ENCODE data around the gene PTPN4. TPM values are rescaled to one million over a fixed set of nuclear protein-coding genes. Genes with fewer than 3 reads are reported as not detected.
"Not testable (repeated sequence)": the region's sequence is repeated elsewhere in the genome, so short reads cannot be mapped to it uniquely, and the experiment has no call there.

The PTPN4 gene
- total and polyA plus RNA-seq, 12 donors, result 5.2 to 56.5 (median 40.6) TPM

GRCh38 chr2:119794237-119794636, 34.5 kb downstream of the PTPN4 start:
- no peaks in the 10 kb centered on the region for H3K27me3 ChIP-seq
- TF ChIP-seq CTCF (IDR thresholded peaks at IDR 0.05) (no peak), POLR2A (IDR thresholded peaks at IDR 0.05) (no peak)
- no peak for DNase-seq
- no peak overlapping the region for H3K4me3 ChIP-seq
- H3K9me3 ChIP-seq (replicated peaks in 1 of 3), result peaks cover 0 to 13% (median 6%) of the 10 kb centered on the region in 3 donors
- no peaks in the 10 kb centered on the region for H3K4me1 ChIP-seq (replicated peaks in 1 of 2)
- intact Hi-C loops (cut with DNase I), result no loop called here
- H3K36me3 ChIP-seq (replicated peaks in 1 of 2), result no peaks in the 10 kb centered on the region
- 91 to 100% (median 94%) methylated on average over 6 to 9 of the region's 9 CpGs for WGBS, 4 donors
- H3K27ac ChIP-seq, result no peak overlapping the region

GRCh38 chr2:119795309-119796303, 35.9 kb downstream of the PTPN4 start:
- Histone ChIP-seq H3K4me3 (no peak overlapping the region), H3K27me3 (no peaks in the 10 kb centered on the region), H3K4me1 (replicated peaks in 1 of 2) (no peaks in the 10 kb centered on the region), H3K36me3 (replicated peaks in 1 of 2) (no peaks in the 10 kb centered on the region), H3K27ac (no peak overlapping the region), H3K9me3 (replicated peaks in 1 of 3) (peaks cover 0 to 9% (median under 1%) of the 10 kb centered on the region in 3 donors)
- no peak for DNase-seq
- intact Hi-C loops (cut with DNase I), result no loop called here
- 94 to 99% (median 97%) methylated on average over 5 to 22 of the region's 22 CpGs for WGBS, 4 donors
- no peak for TF ChIP-seq POLR2A (IDR thresholded peaks at IDR 0.05)
- TF ChIP-seq CTCF (IDR thresholded peaks at IDR 0.05), result no peak

GRCh38 chr2:119800376-119800902, 40.7 kb downstream of the PTPN4 start:
- H3K9me3 ChIP-seq (replicated peaks in 1 of 3), result no peaks in the 10 kb centered on the region
- no peaks in the 10 kb centered on the region for H3K4me1 ChIP-seq (replicated peaks in 1 of 2)
- DNase-seq, result no peak
- H3K36me3 ChIP-seq (replicated peaks in 1 of 2), result no peaks in the 10 kb centered on the region
- H3K27me3 ChIP-seq, result no peaks in the 10 kb centered on the region
- TF ChIP-seq CTCF (IDR thresholded peaks at IDR 0.05) (no peak), POLR2A (IDR thresholded peaks at IDR 0.05) (no peak)
- H3K4me3 ChIP-seq, result no peak overlapping the region
- no peak overlapping the region for H3K27ac ChIP-seq
- intact Hi-C loops (cut with DNase I), result no loop called here
- 83 to 98% (median 91%) methylated on average over 1 of the region's 1 CpG for WGBS, 4 donors

GRCh38 chr2:119801040-119801439, 41.3 kb downstream of the PTPN4 start:
- Histone ChIP-seq H3K36me3 (replicated peaks in 1 of 2) (no peaks in the 10 kb centered on the region), H3K27ac (no peak overlapping the region), H3K4me1 (replicated peaks in 1 of 2) (no peaks in the 10 kb centered on the region), H3K9me3 (replicated peaks in 1 of 3) (no peaks in the 10 kb centered on the region), H3K4me3 (no peak overlapping the region), H3K27me3 (no peaks in the 10 kb centered on the region)
- intact Hi-C loops (cut with DNase I), result no loop called here
- DNase-seq, result no peak
- TF ChIP-seq POLR2A (IDR thresholded peaks at IDR 0.05) (no peak), CTCF (IDR thresholded peaks at IDR 0.05) (no peak)
- 93 to 98% (median 95%) methylated on average over 7 of the region's 7 CpGs for WGBS, 4 donors

GRCh38 chr2:119801989-119802388, 42.3 kb downstream of the PTPN4 start:
- intact Hi-C loops (cut with DNase I); H3K27me3 ChIP-seq; H3K27ac ChIP-seq; H3K9me3 ChIP-seq (replicated peaks in 1 of 3); DNase-seq; H3K4me1 ChIP-seq (replicated peaks in 1 of 2); H3K4me3 ChIP-seq; H3K36me3 ChIP-seq (replicated peaks in 1 of 2): not testable (repeated sequence)
- 87 to 95% (median 92%) methylated on average over 10 of the region's 10 CpGs for WGBS, 4 donors

Measured in adrenal gland (tissue), 12 donors.